Lung (tissue), 12 donors: ENCODE results near the gene NLGN1. TPM values are rescaled to one million over a fixed set of nuclear protein-coding genes. Genes with fewer than 3 reads are reported as not detected.
A peak's percentile ranks its signal among the peaks of the same experiment; 100 is the strongest.

Source experiments
- ATAC-seq: fragments of 200-7000 bp; cut with Tn5 transposase; one replicate; pipeline ENCODE4 v1.9.1; 2020; ENCODE audit warnings: moderate number of reproducible peaks; ENCODE audit not compliant: insufficient read depth, low FRiP score
- DNase-seq, 3 donors: peaks; one replicate each; pipeline ENCODE4 v3.0.0-alpha.2; 2013 to 2017
- H3K27ac ChIP-seq, 2 donors: one replicate each; pipeline ENCODE4 v1.5.1; 2013; ENCODE audit warnings: mild to moderate bottlenecking in 2 of 2, moderate library complexity in 2 of 2, control low read depth in 1 of 2, inconsistent platforms in 1 of 2, low read depth in 1 of 2, low read length in 1 of 2
- H3K27me3 ChIP-seq, 3 donors: one replicate each; pipeline ENCODE4 v1.5.1; 2013; ENCODE audit warnings: low read length in 2 of 3; ENCODE audit not compliant: control insufficient read depth in 3 of 3, insufficient read depth in 3 of 3
- H3K36me3 ChIP-seq, 4 donors: one replicate each; pipeline ENCODE4 v1.5.1; 2013; ENCODE audit warnings: low read length in 4 of 4, mild to moderate bottlenecking in 1 of 4, moderate library complexity in 1 of 4; ENCODE audit not compliant: control insufficient read depth in 4 of 4, insufficient read depth in 4 of 4
- H3K4me1 ChIP-seq, 5 donors: one replicate each; pipeline ENCODE4 v1.5.1; 2013; ENCODE audit warnings: low read length in 5 of 5, mild to moderate bottlenecking in 2 of 5, moderate library complexity in 1 of 5; ENCODE audit not compliant: control insufficient read depth in 5 of 5, insufficient read depth in 5 of 5
- H3K4me3 ChIP-seq: one replicate; pipeline ENCODE4 v1.5.1; 2013; ENCODE audit warnings: mild to moderate bottlenecking, control low read depth, moderate library complexity
- H3K9ac ChIP-seq, 2 donors: one replicate each; pipeline ENCODE4 v1.5.1; 2013; ENCODE audit warnings: low read length in 2 of 2, control low read depth in 1 of 2; ENCODE audit not compliant: insufficient read depth in 1 of 2
- H3K9me3 ChIP-seq, 4 donors: one replicate each; pipeline ENCODE4 v1.5.1; 2013; ENCODE audit warnings: low read length in 3 of 4, mild to moderate bottlenecking in 1 of 4, moderate library complexity in 1 of 4; ENCODE audit not compliant: control insufficient read depth in 4 of 4, insufficient read depth in 3 of 4
- WGBS, 2 donors: extraction: QIAGEN DNeasy Blood & Tissue Kit; methylation state at CpG; one replicate each; pipeline ENCODE4 v1.1.7; 2013; 5-methylcytosine and 5-hydroxymethylcytosine counted together
- polyA plus RNA-seq, 2 donors: library from polyadenylated mRNA; stranded (reverse); fragments of 200-250 nt; gene quantifications; one replicate each; pipeline ENCODE4 v1.2.1, GENCODE V29; 2013
- total RNA-seq, 2 donors: library from RNA; depleted of rRNA in 1 of 2; stranded (reverse); fragments of >200 nt in 1 of 2; gene quantifications; one replicate each; pipeline ENCODE4 v1.2.1, GENCODE V29; 2014 to 2021
- TF ChIP-seq, protein P1 (sequence below): IDR thresholded peaks from 2 replicates; pipeline ENCODE4 v1.5.1; 2012; ENCODE audit warnings: mild to moderate bottlenecking; ENCODE audit errors: control extremely low read depth, extremely low read depth
- donor health status: control.
- donor health status: control.
- donor health status: Bipolar disorder and iron deficiency.
- donor health status: healthy.
- donor health status: DM: yes; HTN: yes; CAD: no.

Gene NLGN1
- total and polyA plus RNA-seq, 4 donors, result 0.24 to 22.2 (median 1.9) TPM

DNA sequence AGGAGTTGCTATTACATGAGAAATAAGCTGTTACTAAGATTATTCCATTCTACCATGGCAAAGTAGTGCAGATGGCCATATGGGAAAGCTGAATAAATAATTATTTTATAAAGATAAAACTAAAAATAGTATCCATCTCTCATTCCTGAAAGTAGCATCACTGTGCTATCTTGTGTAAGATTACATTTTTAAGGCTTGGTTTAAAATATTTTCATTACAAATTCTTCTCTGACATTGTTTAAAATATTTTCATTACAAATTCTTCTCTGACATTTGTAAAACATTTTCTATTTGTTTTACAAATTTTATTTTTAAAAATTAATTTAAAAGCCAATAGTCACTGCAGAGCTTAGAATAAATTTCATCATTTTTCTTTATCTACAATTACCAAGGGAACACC, 796.1 kb downstream of the NLGN1 start:
- H3K36me3 ChIP-seq, result no peaks in the 10 kb centered on the region
- no peak for ATAC-seq
- TF ChIP-seq, protein P1, sequence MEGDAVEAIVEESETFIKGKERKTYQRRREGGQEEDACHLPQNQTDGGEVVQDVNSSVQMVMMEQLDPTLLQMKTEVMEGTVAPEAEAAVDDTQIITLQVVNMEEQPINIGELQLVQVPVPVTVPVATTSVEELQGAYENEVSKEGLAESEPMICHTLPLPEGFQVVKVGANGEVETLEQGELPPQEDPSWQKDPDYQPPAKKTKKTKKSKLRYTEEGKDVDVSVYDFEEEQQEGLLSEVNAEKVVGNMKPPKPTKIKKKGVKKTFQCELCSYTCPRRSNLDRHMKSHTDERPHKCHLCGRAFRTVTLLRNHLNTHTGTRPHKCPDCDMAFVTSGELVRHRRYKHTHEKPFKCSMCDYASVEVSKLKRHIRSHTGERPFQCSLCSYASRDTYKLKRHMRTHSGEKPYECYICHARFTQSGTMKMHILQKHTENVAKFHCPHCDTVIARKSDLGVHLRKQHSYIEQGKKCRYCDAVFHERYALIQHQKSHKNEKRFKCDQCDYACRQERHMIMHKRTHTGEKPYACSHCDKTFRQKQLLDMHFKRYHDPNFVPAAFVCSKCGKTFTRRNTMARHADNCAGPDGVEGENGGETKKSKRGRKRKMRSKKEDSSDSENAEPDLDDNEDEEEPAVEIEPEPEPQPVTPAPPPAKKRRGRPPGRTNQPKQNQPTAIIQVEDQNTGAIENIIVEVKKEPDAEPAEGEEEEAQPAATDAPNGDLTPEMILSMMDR, result no peak

GRCh38 chr3:174197416-174197815, 799.9 kb downstream of the NLGN1 start:
- H3K4me1 ChIP-seq, result peaks cover 0 to 18% (median 0%) of the 10 kb centered on the region in 5 donors
- H3K9ac ChIP-seq, result no peak overlapping the region
- WGBS, 2 donors, result 61 to 66% methylated on average over 5 of the region's 5 CpGs
- ATAC-seq, result no peak
- no peak overlapping the region for H3K4me3 ChIP-seq
- no peaks in the 10 kb centered on the region for H3K36me3 ChIP-seq
- DNase-seq, result no peak
- no peaks in the 10 kb centered on the region for H3K9me3 ChIP-seq
- H3K27ac ChIP-seq, result no peak overlapping the region
- TF ChIP-seq, protein P1, result no peak
- no peaks in the 10 kb centered on the region for H3K27me3 ChIP-seq

More for the DNA sequence above, 796.1 kb downstream of the NLGN1 start:
- no peak overlapping the region for H3K9ac ChIP-seq
- no peak overlapping the region for H3K27ac ChIP-seq
- H3K9me3 ChIP-seq, result no peaks in the 10 kb centered on the region
- DNase-seq, result no peak
- no peak overlapping the region for H3K4me3 ChIP-seq
- peaks cover 0 to 22% (median 0%) of the 10 kb centered on the region in 5 donors for H3K4me1 ChIP-seq
- H3K27me3 ChIP-seq, result no peaks in the 10 kb centered on the region

DNA sequence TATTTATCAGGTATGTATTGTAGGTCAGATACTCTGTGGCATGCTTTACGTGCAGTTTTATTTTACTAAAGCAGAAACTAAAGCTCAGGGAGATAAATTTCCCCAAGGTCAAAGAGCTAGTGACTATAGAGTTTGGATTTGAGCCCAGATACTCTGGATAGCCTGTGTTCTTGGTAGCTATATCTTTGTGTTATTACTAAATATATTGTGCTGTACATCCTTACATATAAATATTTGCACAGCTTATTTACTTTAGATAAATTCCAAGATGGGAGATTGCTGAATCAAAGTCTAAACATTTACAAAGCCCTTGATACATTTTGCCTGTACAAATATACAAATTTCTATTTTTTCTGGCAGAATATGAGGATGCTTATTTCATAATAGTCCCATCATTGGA, 800.7 kb downstream of the NLGN1 start:
- Histone ChIP-seq H3K27ac (no peak overlapping the region), H3K4me1 (peaks cover 0 to 18% (median 2%) of the 10 kb centered on the region in 5 donors), H3K27me3 (no peaks in the 10 kb centered on the region), H3K9ac (no peak overlapping the region), H3K9me3 (no peaks in the 10 kb centered on the region), H3K36me3 (no peaks in the 10 kb centered on the region), H3K4me3 (no peak overlapping the region)
- DNase-seq (peak in 2 of 3 donors; percentile 94 to 96), ATAC-seq (no peak)
- WGBS, 2 donors, result 53 to 71% methylated on average over 1 of the region's 1 CpG
- TF ChIP-seq, protein P1, result no peak

DNA sequence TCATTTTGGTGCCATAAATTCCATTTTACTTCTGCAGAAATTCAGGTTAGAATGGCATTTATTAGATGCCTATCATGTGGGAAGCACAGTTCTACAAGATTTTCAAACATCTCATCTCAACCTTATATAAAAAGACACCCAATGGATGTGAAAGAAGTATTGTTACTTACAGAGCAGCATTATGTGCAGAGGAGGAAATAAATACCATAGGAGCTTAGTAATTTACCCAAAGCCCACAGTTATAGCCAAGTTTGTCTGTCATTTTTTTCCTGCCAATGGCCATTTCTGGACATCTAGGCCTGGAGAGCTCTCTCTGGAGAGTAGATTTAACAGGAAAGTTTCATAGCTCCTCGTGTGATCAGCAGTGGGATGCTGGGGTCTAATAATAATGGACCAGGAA, 802.2 kb downstream of the NLGN1 start:
- 85 to 89% methylated on average over 1 of the region's 1 CpG for WGBS, 2 donors
- no peaks in the 10 kb centered on the region for H3K36me3 ChIP-seq
- H3K4me1 ChIP-seq, result peaks cover 0 to 18% (median 2%) of the 10 kb centered on the region in 5 donors
- no peak overlapping the region for H3K27ac ChIP-seq
- DNase-seq, result no peak
- no peak overlapping the region for H3K4me3 ChIP-seq
- H3K27me3 ChIP-seq, result no peaks in the 10 kb centered on the region
- H3K9ac ChIP-seq, result no peak overlapping the region
- TF ChIP-seq, protein P1, result no peak
- H3K9me3 ChIP-seq, result no peaks in the 10 kb centered on the region
- ATAC-seq, result no peak
